Measurements from ENCODE around the gene IL17B.
"Not testable (repeated sequence)": the region's sequence is repeated elsewhere in the genome, so short reads cannot be mapped to it uniquely, and the experiment has no call there.

The IL17B gene

GRCh38 chr5:149402291-149402690 lies 23.2 kb upstream of the IL17B start:
- no peak for DNase-seq (ENCODE audit: low read depth in 3 of 3, low spot score in 1 of 3)

- no peak for DNase-seq (ENCODE audit: low read depth in 3 of 3, low spot score in 1 of 3)
Measured at GRCh38 chr5:149401051-149401450, 22.0 kb upstream of the IL17B start.

- DNase-seq (ENCODE audit: low read depth in 3 of 3, low spot score in 1 of 3) = no peak
Measured at GRCh38 chr5:149400304-149400703, 21.2 kb upstream of the IL17B start.

- no peak for DNase-seq (ENCODE audit: low read depth in 3 of 3, low spot score in 1 of 3)
Measured at GRCh38 chr5:149399775-149400174, 20.7 kb upstream of the IL17B start.

- not testable (repeated sequence) for DNase-seq (ENCODE audit: low read depth in 3 of 3, low spot score in 1 of 3)
Measured at GRCh38 chr5:149398747-149399266, 19.7 kb upstream of the IL17B start.

- no peak for DNase-seq (ENCODE audit: low read depth in 3 of 3, low spot score in 1 of 3)
Measured at GRCh38 chr5:149397530-149397929, 18.4 kb upstream of the IL17B start.

- DNase-seq (ENCODE audit: low read depth in 3 of 3, low spot score in 1 of 3) = not testable (repeated sequence)
Measured at GRCh38 chr5:149394996-149395395, 15.9 kb upstream of the IL17B start.

- no peak for DNase-seq (ENCODE audit: low read depth in 3 of 3, low spot score in 1 of 3)
Measured at GRCh38 chr5:149392718-149393117, 13.6 kb upstream of the IL17B start.

- no peak for DNase-seq (ENCODE audit: low read depth in 3 of 3, low spot score in 1 of 3)
Measured at GRCh38 chr5:149391524-149391923, 12.4 kb upstream of the IL17B start.

GRCh38 chr5:149391076-149391475 lies 12.0 kb upstream of the IL17B start:
- DNase-seq (ENCODE audit: low read depth in 3 of 3, low spot score in 1 of 3) = not testable (repeated sequence)

GRCh38 chr5:149389552-149390495 lies 10.7 kb upstream of the IL17B start:
- DNase-seq (ENCODE audit: low read depth in 3 of 3, low spot score in 1 of 3) = no peak

GRCh38 chr5:149388498-149389190 lies 9.6 kb upstream of the IL17B start:
- no peak for DNase-seq (ENCODE audit: low read depth in 3 of 3, low spot score in 1 of 3)

- DNase-seq (ENCODE audit: low read depth in 3 of 3, low spot score in 1 of 3) = no peak
Measured at GRCh38 chr5:149387982-149388381, 8.9 kb upstream of the IL17B start.

GRCh38 chr5:149387081-149387631 lies 8.1 kb upstream of the IL17B start:
- DNase-seq (ENCODE audit: low read depth in 3 of 3, low spot score in 1 of 3) = no peak

- DNase-seq (ENCODE audit: low read depth in 3 of 3, low spot score in 1 of 3) = no peak
Measured at GRCh38 chr5:149386166-149386565, 7.1 kb upstream of the IL17B start.

- no peak for DNase-seq (ENCODE audit: low read depth in 3 of 3, low spot score in 1 of 3)
Measured at GRCh38 chr5:149383399-149383798, 4.3 kb upstream of the IL17B start.

GRCh38 chr5:149382517-149383220 lies 3.6 kb upstream of the IL17B start:
- DNase-seq (ENCODE audit: low read depth in 3 of 3, low spot score in 1 of 3) = no peak

- peak in 2 of 3 donors; percentile 46 to 68 for DNase-seq (ENCODE audit: low read depth in 3 of 3, low spot score in 1 of 3)
Measured at GRCh38 chr5:149381986-149382338, 2.9 kb upstream of the IL17B start.

GRCh38 chr5:149381261-149381985 lies 2.3 kb upstream of the IL17B start:
- no peak for DNase-seq (ENCODE audit: low read depth in 3 of 3, low spot score in 1 of 3)

- DNase-seq (ENCODE audit: low read depth in 3 of 3, low spot score in 1 of 3) = no peak
Measured at GRCh38 chr5:149380466-149381121, 1.5 kb upstream of the IL17B start.

All from stimulated activated CD4-positive, alpha-beta T cell treated with anti-CD3 and anti-CD28 coated beads, TNF-alpha, amount 100 ng/mL, for 1 hour (primary cell).